HepG2 (cell line): Measurements from ENCODE around the gene FBLN5. TPM values are rescaled to one million over a fixed set of nuclear protein-coding genes. Genes with fewer than 3 reads are reported as not detected.

Experiments used
- ARNTL ChIP-seq: sonication (generic); formaldehyde crosslinking; IDR thresholded peaks from 2 replicates; pipeline ENCODE4 v1.4.0; 2020; ENCODE audit warnings: mild to moderate bottlenecking, missing genetic modification reagents
- ATF7-NPFF ChIP-seq: sonication (generic); formaldehyde crosslinking; IDR thresholded peaks from 2 replicates; pipeline ENCODE4 v1.8.1; 2023; ENCODE audit warnings: mild to moderate bottlenecking, low read depth, missing genetic modification reagents, moderate library complexity
- JUN ChIP-seq: sonication (generic); formaldehyde crosslinking; IDR thresholded peaks from 2 replicates; pipeline ENCODE4 v1.4.0; 2020; ENCODE audit warnings: mild to moderate bottlenecking, missing genetic modification reagents
- NCOA1 ChIP-seq: sonication (generic); formaldehyde crosslinking; IDR thresholded peaks from 2 replicates; pipeline ENCODE4 v1.9.0; 2021; ENCODE audit warnings: missing genetic modification reagents
- PBX3 ChIP-seq: sonication (generic); formaldehyde crosslinking; IDR thresholded peaks from 2 replicates; pipeline ENCODE4 v1.8.1; 2023; ENCODE audit warnings: missing genetic modification reagents, inconsistent platforms, borderline replicate concordance
- PHB2 ChIP-seq: fragments of 450-650 bp; IDR thresholded peaks from 2 replicates; pipeline ENCODE4 v1.6.1; 2018; ENCODE audit not compliant: partially characterized antibody
- REL ChIP-seq: sonication (generic); formaldehyde crosslinking; conservative IDR thresholded peaks from 2 replicates; pipeline ENCODE4 v1.8.0; 2022; ENCODE audit warnings: mild to moderate bottlenecking, missing genetic modification reagents, moderate library complexity
- REST ChIP-seq, 2 experiments: IDR thresholded peaks; 2 replicates each; pipeline ENCODE4 v1.6.1; 2011 to 2012; ENCODE audit warnings: low read length in 2 of 2, borderline replicate concordance in 1 of 2, low read depth in 1 of 2, mild to moderate bottlenecking in 1 of 2, moderate library complexity in 1 of 2
- RXRA ChIP-seq: sonication (generic); formaldehyde crosslinking; IDR thresholded peaks from 2 replicates; pipeline ENCODE4 v1.5.1; 2020; ENCODE audit warnings: missing genetic modification reagents
- SIX1 ChIP-seq: sonication (generic); formaldehyde crosslinking; IDR thresholded peaks from 2 replicates; pipeline ENCODE4 v1.4.0; 2020; ENCODE audit warnings: missing genetic modification reagents, borderline replicate concordance
- TARDBP ChIP-seq: sonication (generic); formaldehyde crosslinking; IDR thresholded peaks from 2 replicates; pipeline ENCODE4 v1.8.0; 2022; ENCODE audit warnings: mild to moderate bottlenecking, missing genetic modification reagents
- TFDP1 ChIP-seq: IDR thresholded peaks from 2 replicates; pipeline ENCODE4 v1.6.1; 2016; ENCODE audit warnings: missing compliant biosample characterization, missing genetic modification reagents, borderline replicate concordance
- ZFAT ChIP-seq: sonication (generic); formaldehyde crosslinking; conservative IDR thresholded peaks from 2 replicates; pipeline ENCODE4 v1.8.1; 2023; ENCODE audit warnings: missing genetic modification reagents, inconsistent platforms
- ZFP36L1 ChIP-seq: sonication (generic); formaldehyde crosslinking; IDR thresholded peaks from 2 replicates; pipeline ENCODE4 v1.8.0; 2022; ENCODE audit warnings: mild to moderate bottlenecking, missing genetic modification reagents, moderate library complexity
- ZFX ChIP-seq: sonication (generic); formaldehyde crosslinking; IDR thresholded peaks from 2 replicates; pipeline ENCODE4 v1.4.0; 2020; ENCODE audit warnings: mild to moderate bottlenecking, low read depth, missing genetic modification reagents, moderate library complexity
- ZNF510 ChIP-seq: sonication (generic); formaldehyde crosslinking; IDR thresholded peaks from 2 replicates; pipeline ENCODE4 v1.4.0; 2020; ENCODE audit warnings: low read depth, mild to moderate bottlenecking, missing genetic modification reagents
- ZNF788 ChIP-seq: sonication (generic); formaldehyde crosslinking; IDR thresholded peaks from 2 replicates; pipeline ENCODE4 v1.5.0; 2020; ENCODE audit warnings: mild to moderate bottlenecking, missing genetic modification reagents, borderline replicate concordance
- ZSCAN5A ChIP-seq: sonication (generic); formaldehyde crosslinking; IDR thresholded peaks from 2 replicates; pipeline ENCODE4 v1.8.0; 2022; ENCODE audit warnings: mild to moderate bottlenecking, missing genetic modification reagents, borderline replicate concordance
- polyA plus RNA-seq, 8 experiments: library from polyadenylated mRNA; depleted of rRNA in 3 of 8; stranded (reverse) in 7 of 8; unstranded in 1 of 8; fragments of >200 nt; fragmentation: Illumina TruSeq in 4 of 8; extraction: Trizol in 4 of 8; gene quantifications; 2 replicates each; pipeline versions ENCODE4 v1.2.1 to v1.2.3, GENCODE V29; 2011 to 2016; ENCODE audit warnings: low read depth in 4 of 8, missing spikeins in 1 of 8, mixed read lengths in 1 of 8; ENCODE audit not compliant: insufficient read depth in 1 of 8
- total RNA-seq, 5 experiments: library from RNA; depleted of rRNA; stranded (reverse); fragments of >200 nt; fragmentation: Illumina TruSeq; extraction: Trizol; gene quantifications; 2 replicates each; pipeline ENCODE4 v1.2.3, GENCODE V29; 2016; ENCODE audit warnings: low read depth in 1 of 5

Gene FBLN5
- total and polyA plus RNA-seq, 2 of the 13 experiments (the other 11 are each of a cell fraction or from before 2014, with no cell fraction given), result 0.38 to 0.77 TPM

GRCh38 chr14:91957876-91958313, 10.4 kb upstream of the FBLN5 start (continued):
- 0 out of 2 replicates have a peak, but pooled peaks have one; percentile 44 for TF ChIP-seq SIX1
- peak; percentile 71 for TF ChIP-seq ZNF788 (CRISPR knock-in tag)
- TF ChIP-seq ZNF510 (CRISPR knock-in tag), result no peak
- TF ChIP-seq ARNTL (CRISPR knock-in tag), result peak; percentile 91
- peak; percentile 93; the same call in 1 of the 2 replicates for TF ChIP-seq NCOA1 (CRISPR knock-in tag)
- no peak for TF ChIP-seq JUN
- no peak for TF ChIP-seq REL (CRISPR knock-in tag)
- no peak for TF ChIP-seq PBX3 (CRISPR knock-in tag)
- TF ChIP-seq ZFAT (CRISPR knock-in tag), result no peak
- peak; percentile 74; the same call in 1 of the 2 replicates for TF ChIP-seq ZFP36L1 (CRISPR knock-in tag)
- TF ChIP-seq RXRA, result peak; percentile 99
- TF ChIP-seq ZSCAN5A (CRISPR knock-in tag), result no peak; the same call in 1 of the 2 replicates
- 0 out of 2 replicates have a peak, but pooled peaks have one; percentile 67 for TF ChIP-seq TARDBP (CRISPR knock-in tag)
- no peak for TF ChIP-seq ATF7-NPFF (CRISPR knock-in tag)
- TF ChIP-seq PHB2, result no peak
- TF ChIP-seq ZFX (CRISPR knock-in tag), result peak; percentile 39; the same call in 1 of the 2 replicates
- TF ChIP-seq REST (IDR thresholded peaks at IDR 0.05; ENCODE audit: borderline replicate concordance in 1 of 2, low read depth in 1 of 2, low read length in 2 of 2), result 0 out of 4 replicates have a peak, but pooled peaks of 1 of the 2 experiments have one; percentile 19
- no peak for TF ChIP-seq TFDP1 (CRISPR knock-in tag)
